Mesenchymal stem cell (in vitro differentiated cells and primary cell): ENCODE measurements around the gene ENPP3.
A peak's percentile ranks its signal among the peaks of the same experiment; 100 is the strongest.

Source experiments
- DNase-seq: peaks from one replicate; pipeline ENCODE4 v3.0.0-alpha.2; 2013
- H2AFZ ChIP-seq: one replicate; pipeline ENCODE4 v1.6.1; 2013; ENCODE audit warnings: low read depth, mild to moderate bottlenecking, control low read depth, inconsistent platforms, low read length, moderate library complexity
- H2AK5ac ChIP-seq: 2 replicates; pipeline ENCODE4 v1.6.1; 2013; ENCODE audit warnings: low read length, moderate library complexity, mild to moderate bottlenecking, inconsistent platforms; ENCODE audit not compliant: severe bottlenecking
- H2BK120ac ChIP-seq: one replicate; pipeline ENCODE4 v1.6.1; 2013; ENCODE audit warnings: low read depth, mild to moderate bottlenecking, inconsistent platforms, low read length, moderate library complexity
- H2BK12ac ChIP-seq, 2 experiments: one replicate each; pipeline ENCODE4 v1.6.1; 2013; ENCODE audit warnings: inconsistent platforms in 2 of 2, low read length in 2 of 2, mild to moderate bottlenecking in 2 of 2, moderate library complexity in 2 of 2, control low read depth in 1 of 2
- H2BK15ac ChIP-seq: one replicate; pipeline ENCODE4 v1.6.1; 2013; ENCODE audit warnings: mild to moderate bottlenecking, low read depth, inconsistent platforms; ENCODE audit not compliant: poor library complexity, severe bottlenecking
- H2BK5ac ChIP-seq: 2 replicates; pipeline ENCODE4 v1.6.1; 2013; ENCODE audit warnings: low read depth, mild to moderate bottlenecking, low read length, control low read depth, inconsistent platforms; ENCODE audit not compliant: poor library complexity, severe bottlenecking
- H3K14ac ChIP-seq, 2 experiments: one replicate each; pipeline ENCODE4 v1.6.1; 2013; ENCODE audit warnings: inconsistent platforms in 2 of 2, low read length in 2 of 2, control low read depth in 1 of 2, mild to moderate bottlenecking in 1 of 2, moderate library complexity in 1 of 2
- H3K18ac ChIP-seq, 2 experiments: one replicate each; pipeline ENCODE4 v1.6.1; 2013; ENCODE audit warnings: inconsistent platforms in 2 of 2, low read length in 2 of 2, control low read depth in 1 of 2, low read depth in 1 of 2, mild to moderate bottlenecking in 1 of 2
- H3K23ac ChIP-seq, 2 experiments: one replicate each; pipeline ENCODE4 v1.6.1; 2013; ENCODE audit warnings: inconsistent platforms in 2 of 2, low read length in 2 of 2, mild to moderate bottlenecking in 2 of 2, moderate library complexity in 2 of 2, control low read depth in 1 of 2
- H3K27ac ChIP-seq: 2 replicates; pipeline ENCODE4 v1.5.1; 2013; ENCODE audit warnings: mild to moderate bottlenecking, moderate library complexity, low read length, control low read depth, inconsistent platforms; ENCODE audit not compliant: poor library complexity, severe bottlenecking
- H3K27me3 ChIP-seq, 2 experiments: 2 replicates each; pipeline versions ENCODE4 v1.6.1 to v1.7.0; 2013; ENCODE audit warnings: low read length in 2 of 2, mild to moderate bottlenecking in 2 of 2, moderate library complexity in 2 of 2, control low read depth in 1 of 2, inconsistent platforms in 1 of 2; ENCODE audit not compliant: control insufficient read depth in 1 of 2, insufficient read depth in 1 of 2
- H3K36me3 ChIP-seq, 2 experiments: 2 replicates each; pipeline versions ENCODE4 v1.6.1 to v1.7.0; 2013; ENCODE audit warnings: low read length in 2 of 2, control low read depth in 1 of 2, inconsistent platforms in 1 of 2, low read depth in 1 of 2, mild to moderate bottlenecking in 1 of 2; ENCODE audit not compliant: insufficient read depth in 2 of 2, control insufficient read depth in 1 of 2
- H3K4ac ChIP-seq, 2 experiments: one replicate each; pipeline ENCODE4 v1.6.1; 2013; ENCODE audit warnings: inconsistent platforms in 2 of 2, low read length in 2 of 2, mild to moderate bottlenecking in 2 of 2, moderate library complexity in 2 of 2, control low read depth in 1 of 2, low read depth in 1 of 2
- H3K4me1 ChIP-seq: 2 replicates; pipeline ENCODE4 v1.6.1; 2013; ENCODE audit warnings: low read depth, low read length, control low read depth; ENCODE audit not compliant: control insufficient read depth, insufficient read depth
- H3K4me2 ChIP-seq: 2 replicates; pipeline ENCODE4 v1.6.1; 2013; ENCODE audit warnings: low read length, mild to moderate bottlenecking, inconsistent platforms; ENCODE audit not compliant: poor library complexity, severe bottlenecking
- H3K4me3 ChIP-seq, 2 experiments: 2 replicates each; pipeline versions ENCODE4 v1.5.1 to v1.7.0; 2013; ENCODE audit warnings: low read length in 2 of 2, mild to moderate bottlenecking in 2 of 2, control low read depth in 1 of 2, low read depth in 1 of 2; ENCODE audit not compliant: insufficient read depth in 1 of 2
- H3K79me1 ChIP-seq: replicated peaks from 2 replicates; pipeline ENCODE4 v1.6.1; 2013; ENCODE audit warnings: mild to moderate bottlenecking, control low read depth, low read length, inconsistent platforms; ENCODE audit not compliant: poor library complexity, severe bottlenecking
- H3K9ac ChIP-seq: 2 replicates; pipeline ENCODE4 v1.7.0; 2013; ENCODE audit warnings: mild to moderate bottlenecking, low read length, moderate library complexity
- H3K9me3 ChIP-seq: 2 replicates; pipeline ENCODE4 v1.7.0; 2013; ENCODE audit warnings: mild to moderate bottlenecking, low read length; ENCODE audit not compliant: control insufficient read depth
- H4K8ac ChIP-seq: one replicate; pipeline ENCODE4 v1.6.1; 2013; ENCODE audit warnings: inconsistent platforms, mild to moderate bottlenecking, low read length, moderate library complexity
- H4K91ac ChIP-seq: one replicate; pipeline ENCODE4 v1.6.1; 2013; ENCODE audit warnings: mild to moderate bottlenecking, low read length, inconsistent platforms
- WGBS: methylation state at CpG from one replicate; pipeline ENCODE4 v1.1.7; 2013; ENCODE audit warnings: mixed read lengths; 5-methylcytosine and 5-hydroxymethylcytosine counted together

ENPP3 gene

DNA sequence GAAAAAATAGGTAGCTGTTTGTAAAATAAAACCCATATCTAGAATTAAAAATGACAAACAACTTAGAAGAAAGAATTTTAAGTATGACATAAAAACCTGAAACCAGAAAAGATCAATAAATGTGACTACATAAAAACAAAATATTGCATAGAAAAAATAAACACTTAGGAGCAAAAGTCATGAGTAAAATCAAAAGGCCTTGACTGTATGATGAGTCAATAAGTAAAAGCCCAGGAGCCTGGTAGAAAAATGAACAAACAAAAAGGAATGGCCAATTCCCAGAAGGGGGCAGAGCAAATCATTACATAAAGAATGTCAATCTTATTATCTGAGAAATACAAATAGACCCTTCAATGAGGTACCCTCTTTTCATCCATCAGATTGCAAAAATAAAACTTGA lies 150.0 kb downstream of the ENPP3 start:
- Histone ChIP-seq H4K8ac (no peak overlapping the region), H3K4me3 (no peak overlapping the region), H2AFZ (no peak overlapping the region), H2BK5ac (no peak overlapping the region), H2BK12ac (no peak overlapping the region), H3K4me1 (no peaks in the 10 kb centered on the region), H3K9ac (no peak overlapping the region), H3K36me3 (no peaks in the 10 kb centered on the region), H3K9me3 (no peaks in the 10 kb centered on the region), H3K14ac (no peak overlapping the region), H3K23ac (no peak overlapping the region), H4K91ac (no peak overlapping the region), H3K79me1 (no peaks in the 10 kb centered on the region), H3K27me3 (no peaks in the 10 kb centered on the region), H3K4me2 (no peak overlapping the region), H3K27ac (no peak overlapping the region), H2BK15ac (no peak overlapping the region), H3K4ac (no peak overlapping the region), H2AK5ac (no peak overlapping the region), H3K18ac (no peak overlapping the region), H2BK120ac (no peak overlapping the region)
- DNase-seq: no peak

DNA sequence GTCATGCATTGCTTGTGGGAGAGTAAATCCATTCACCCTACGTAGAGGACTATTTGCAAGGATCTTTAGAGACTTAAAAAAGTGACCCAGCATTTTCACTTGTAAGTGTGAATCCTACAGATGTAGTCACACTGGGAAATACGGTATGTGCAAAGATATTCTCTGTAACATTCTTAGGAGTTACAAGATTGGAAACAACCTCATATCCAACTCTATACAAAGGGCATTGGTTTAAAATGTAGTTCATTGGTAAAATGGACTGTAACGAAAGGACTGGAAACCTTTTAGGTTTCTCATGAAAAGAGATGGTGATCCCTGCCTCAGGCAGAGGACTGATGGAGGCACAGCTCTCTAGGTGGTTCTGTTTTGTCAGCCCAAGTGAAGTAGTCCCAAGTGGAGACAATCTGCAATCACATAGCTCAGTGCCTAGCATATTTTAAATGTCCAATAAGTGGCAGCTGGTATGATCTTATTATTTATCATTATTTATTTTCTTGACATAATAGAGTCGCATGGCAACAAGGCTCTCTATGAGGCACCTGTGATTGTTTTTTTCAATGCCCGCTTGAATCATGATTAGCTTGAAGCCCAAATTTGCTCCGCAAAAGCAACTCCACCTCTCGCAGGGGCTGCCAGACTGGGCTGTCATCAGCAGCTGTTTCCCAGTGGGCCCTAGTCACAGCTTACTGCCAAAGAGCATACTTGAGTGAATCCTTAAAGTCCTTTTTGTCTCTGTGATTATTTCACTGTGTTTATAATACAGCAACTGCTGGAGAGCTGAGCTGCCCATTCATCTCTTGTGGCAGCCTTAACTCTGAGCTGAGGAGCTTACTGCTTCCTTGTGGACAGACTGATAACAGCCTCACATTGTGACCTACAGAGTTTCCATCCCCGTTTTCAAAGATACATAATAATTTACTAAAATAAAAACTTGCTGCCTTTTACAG lies 150.9 kb downstream of the ENPP3 start:
- H3K23ac ChIP-seq: no peak overlapping the region
- H3K9me3 ChIP-seq: no peaks in the 10 kb centered on the region
- peak overlapping the region; percentile 28 for H3K9ac ChIP-seq
- no peak overlapping the region for H2BK15ac ChIP-seq
- no peak overlapping the region for H3K4me2 ChIP-seq
- peak overlapping the region in 1 of 2 experiments; percentile 15 for H3K18ac ChIP-seq
- no peak overlapping the region for H2BK120ac ChIP-seq
- WGBS: 83% methylated on average over 4 of the region's 8 CpGs
- H2BK5ac ChIP-seq: no peak overlapping the region
- H3K4me1 ChIP-seq: no peaks in the 10 kb centered on the region
- H2BK12ac ChIP-seq: no peak overlapping the region
- no peak overlapping the region for H2AFZ ChIP-seq
- no peaks in the 10 kb centered on the region for H3K36me3 ChIP-seq
- H2AK5ac ChIP-seq: no peak overlapping the region
- DNase-seq: peak; percentile 51
- no peak overlapping the region for H3K27ac ChIP-seq
- no peak overlapping the region for H3K14ac ChIP-seq
- no peak overlapping the region for H3K4ac ChIP-seq
- no peak overlapping the region for H4K8ac ChIP-seq
- H3K27me3 ChIP-seq: no peaks in the 10 kb centered on the region
- no peaks in the 10 kb centered on the region for H3K79me1 ChIP-seq
- no peak overlapping the region for H3K4me3 ChIP-seq
- H4K91ac ChIP-seq: no peak overlapping the region

DNA sequence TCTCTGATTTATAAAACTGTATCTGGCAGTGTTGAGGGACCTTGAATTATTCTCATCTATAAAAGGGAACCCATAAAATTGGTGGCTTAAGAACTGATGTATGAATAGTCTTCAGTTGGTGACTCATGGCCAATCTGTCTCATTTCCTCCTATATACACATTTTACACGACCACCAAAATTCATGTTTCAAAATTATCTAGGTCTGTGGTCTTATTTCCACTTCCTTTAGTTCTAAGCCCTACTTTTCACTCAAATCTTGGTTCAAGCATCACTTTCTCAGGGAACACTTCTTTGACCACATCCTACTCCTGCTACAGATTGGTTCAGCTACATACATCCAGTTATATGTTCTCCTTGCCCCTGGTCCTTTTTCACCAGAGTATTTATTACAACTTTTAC lies 152.1 kb downstream of the ENPP3 start:
- Histone ChIP-seq H3K36me3 (no peaks in the 10 kb centered on the region), H2BK12ac (no peak overlapping the region), H3K27ac (no peak overlapping the region), H3K9ac (peak overlapping the region; percentile 28), H3K4ac (no peak overlapping the region), H3K4me1 (no peaks in the 10 kb centered on the region), H3K4me2 (no peak overlapping the region), H2BK120ac (no peak overlapping the region), H3K14ac (no peak overlapping the region), H2AFZ (no peak overlapping the region), H2BK15ac (no peak overlapping the region), H3K4me3 (no peak overlapping the region), H3K79me1 (no peaks in the 10 kb centered on the region), H2BK5ac (no peak overlapping the region), H2AK5ac (no peak overlapping the region), H3K9me3 (no peaks in the 10 kb centered on the region), H4K8ac (no peak overlapping the region), H3K27me3 (no peaks in the 10 kb centered on the region), H3K23ac (no peak overlapping the region), H4K91ac (no peak overlapping the region), H3K18ac (no peak overlapping the region)
- WGBS: 0% methylated on average over 1 of the region's 1 CpG
- DNase-seq: no peak

GRCh38 chr6:131791476-131791875 lies 154.4 kb downstream of the ENPP3 start:
- Histone ChIP-seq H3K4me3 (no peak overlapping the region), H3K14ac (no peak overlapping the region), H3K4me2 (no peak overlapping the region), H3K27ac (no peak overlapping the region), H2BK15ac (no peak overlapping the region), H3K79me1 (no peaks in the 10 kb centered on the region), H4K91ac (no peak overlapping the region), H2AK5ac (no peak overlapping the region), H3K18ac (no peak overlapping the region), H2BK120ac (no peak overlapping the region), H2BK12ac (no peak overlapping the region), H3K9me3 (no peaks in the 10 kb centered on the region), H3K36me3 (no peaks in the 10 kb centered on the region), H3K4me1 (no peaks in the 10 kb centered on the region), H2AFZ (no peak overlapping the region), H2BK5ac (no peak overlapping the region), H3K9ac (no peak overlapping the region), H3K27me3 (no peaks in the 10 kb centered on the region), H4K8ac (no peak overlapping the region), H3K4ac (peak overlapping the region in 1 of 2 experiments; percentile 30), H3K23ac (no peak overlapping the region)
- WGBS: 83% methylated on average over 4 of the region's 5 CpGs
- DNase-seq: no peak
